Spinal cord (tissue), 10 donors: ENCODE results near the gene ARHGEF12. TPM values are rescaled to one million over a fixed set of nuclear protein-coding genes. Genes with fewer than 3 reads are reported as not detected.
A peak's percentile ranks its signal among the peaks of the same experiment; 100 is the strongest.

Experiments used
- DNase-seq, 6 donors: peaks; one replicate each; pipeline versions ENCODE4 v3.0.0 to v3.0.0-alpha.2; 2013 to 2015; ENCODE audit warnings: low spot score in 6 of 6, low read depth in 4 of 6
- H3K27ac ChIP-seq: one replicate; pipeline ENCODE4 v1.5.1; 2013; ENCODE audit warnings: low read depth, low read length, control low read depth
- H3K27me3 ChIP-seq: one replicate; pipeline ENCODE4 v1.6.1; 2013; ENCODE audit warnings: low read length; ENCODE audit not compliant: control insufficient read depth, insufficient read depth
- H3K36me3 ChIP-seq: one replicate; pipeline ENCODE4 v1.6.1; 2013; ENCODE audit warnings: low read length; ENCODE audit not compliant: control insufficient read depth, insufficient read depth
- H3K4me1 ChIP-seq: one replicate; pipeline ENCODE4 v1.6.1; 2013; ENCODE audit warnings: low read length; ENCODE audit not compliant: control insufficient read depth, insufficient read depth
- H3K4me3 ChIP-seq: one replicate; pipeline ENCODE4 v1.5.1; 2013; ENCODE audit warnings: low read depth, low read length, control low read depth
- H3K9me3 ChIP-seq: one replicate; pipeline ENCODE4 v1.6.1; 2013; ENCODE audit warnings: low read length; ENCODE audit not compliant: control insufficient read depth, insufficient read depth
- WGBS: methylation state at CpG from one replicate; pipeline ENCODE4 v1.1.5; 2013; ENCODE audit warnings: missing lambda C conversion rate; ENCODE audit not compliant: insufficient coverage; 5-methylcytosine and 5-hydroxymethylcytosine counted together
- polyA plus RNA-seq, 2 donors: library from polyadenylated mRNA; unstranded; fragments of 120-200 nt; gene quantifications; one replicate each; pipeline ENCODE4 v1.2.1, GENCODE V29; 2013; ENCODE audit not compliant: insufficient read length in 2 of 2
- total RNA-seq, 2 donors: library from RNA; depleted of rRNA in 1 of 2; stranded (reverse); fragments of 120-200 nt in 1 of 2; fragments of >200 nt in 1 of 2; gene quantifications; one replicate each; pipeline versions ENCODE4 v1.2.3 to v1.2.4, GENCODE V29; 2013 to 2014
- donor health status: healthy.

Gene ARHGEF12
- total and polyA plus RNA-seq, 4 donors: 67.9 to 179 (median 101) TPM

GRCh38 chr11:120331301-120331996 lies 4.8 kb upstream of the ARHGEF12 start:
- H3K27ac ChIP-seq: no peak overlapping the region
- 90% methylated on average over 2 of the region's 2 CpGs for WGBS
- no peak for DNase-seq
- H3K4me1 ChIP-seq: no peaks in the 10 kb centered on the region
- no peaks in the 10 kb centered on the region for H3K27me3 ChIP-seq
- no peaks in the 10 kb centered on the region for H3K9me3 ChIP-seq
- H3K4me3 ChIP-seq: no peak overlapping the region
- H3K36me3 ChIP-seq: peaks cover 5% of the 10 kb centered on the region

- Histone ChIP-seq H3K27me3 (no peaks in the 10 kb centered on the region), H3K9me3 (no peaks in the 10 kb centered on the region), H3K4me3 (no peak overlapping the region), H3K36me3 (peaks cover 5% of the 10 kb centered on the region), H3K27ac (no peak overlapping the region), H3K4me1 (no peaks in the 10 kb centered on the region)
- 76% methylated on average over 3 of the region's 5 CpGs for WGBS
- DNase-seq: peak in 1 of 6 donors; percentile 16
These were observed 3.1 kb upstream of the ARHGEF12 start for GRCh38 chr11:120332822-120333716.

GRCh38 chr11:120333801-120334200 lies 2.4 kb upstream of the ARHGEF12 start:
- no peaks in the 10 kb centered on the region for H3K4me1 ChIP-seq
- no peak for DNase-seq
- H3K4me3 ChIP-seq: no peak overlapping the region
- H3K27me3 ChIP-seq: no peaks in the 10 kb centered on the region
- no CpG with 5 or more reads among the region's 1 CpG for WGBS
- no peak overlapping the region for H3K27ac ChIP-seq
- H3K36me3 ChIP-seq: peaks cover 5% of the 10 kb centered on the region
- no peaks in the 10 kb centered on the region for H3K9me3 ChIP-seq

- DNase-seq: peak in 1 of 6 donors; percentile 43
- no peaks in the 10 kb centered on the region for H3K4me1 ChIP-seq
- H3K27me3 ChIP-seq: no peaks in the 10 kb centered on the region
- H3K27ac ChIP-seq: no peak overlapping the region
- no peaks in the 10 kb centered on the region for H3K9me3 ChIP-seq
- no peak overlapping the region for H3K4me3 ChIP-seq
- H3K36me3 ChIP-seq: peaks cover 5% of the 10 kb centered on the region
- no CpG with 5 or more reads among the region's 1 CpG for WGBS
These were observed 1.9 kb upstream of the ARHGEF12 start for GRCh38 chr11:120334332-120334731.

- Histone ChIP-seq H3K36me3 (peaks cover 4% of the 10 kb centered on the region), H3K4me3 (peak overlapping the region; percentile 88), H3K27me3 (no peaks in the 10 kb centered on the region), H3K9me3 (no peaks in the 10 kb centered on the region), H3K4me1 (no peaks in the 10 kb centered on the region), H3K27ac (peak overlapping the region; percentile 97)
- 0% methylated on average over 2 of the region's 8 CpGs for WGBS
- peak in 5 of 6 donors; percentile 76 to 96 (median 83) for DNase-seq
These were observed 1.2 kb upstream of the ARHGEF12 start for GRCh38 chr11:120334894-120335462.

- 0% methylated on average over 11 of the region's 19 CpGs for WGBS
- no peaks in the 10 kb centered on the region for H3K4me1 ChIP-seq
- H3K4me3 ChIP-seq: peak overlapping the region; percentile 88
- no peaks in the 10 kb centered on the region for H3K9me3 ChIP-seq
- DNase-seq: peak in 2 of 6 donors; percentile 57 to 71
- no peaks in the 10 kb centered on the region for H3K27me3 ChIP-seq
- H3K36me3 ChIP-seq: no peaks in the 10 kb centered on the region
- peak overlapping the region; percentile 97 for H3K27ac ChIP-seq
These were observed 681 bp upstream of the ARHGEF12 start for GRCh38 chr11:120335556-120335907.

GRCh38 chr11:120336641-120337354 lies 585 bp downstream of the ARHGEF12 start:
- Histone ChIP-seq H3K27ac (peak overlapping the region; percentile 92), H3K4me3 (peak overlapping the region; percentile 81), H3K4me1 (no peaks in the 10 kb centered on the region), H3K27me3 (no peaks in the 10 kb centered on the region), H3K36me3 (no peaks in the 10 kb centered on the region), H3K9me3 (no peaks in the 10 kb centered on the region)
- DNase-seq: peak in 3 of 6 donors; percentile 58 to 76 (median 65)
- under 1% methylated on average over 54 of the region's 56 CpGs for WGBS

GRCh38 chr11:120337355-120338106 lies 1.3 kb downstream of the ARHGEF12 start:
- H3K9me3 ChIP-seq: no peaks in the 10 kb centered on the region
- no peaks in the 10 kb centered on the region for H3K4me1 ChIP-seq
- peak overlapping the region; percentile 92 for H3K27ac ChIP-seq
- 11% methylated on average over 12 of the region's 18 CpGs for WGBS
- no peaks in the 10 kb centered on the region for H3K36me3 ChIP-seq
- H3K4me3 ChIP-seq: peak overlapping the region; percentile 81
- no peaks in the 10 kb centered on the region for H3K27me3 ChIP-seq
- DNase-seq: peak in 2 of 6 donors; percentile 55 to 66
